HUES48 (cell line): ENCODE measurements around the gene PRKAG2.

Experiments used
- H3K27ac ChIP-seq: one replicate; pipeline ENCODE4 v1.7.0; 2013; ENCODE audit warnings: low read depth, low read length, inconsistent platforms
- H3K27me3 ChIP-seq: 2 replicates; pipeline ENCODE4 v1.6.1; 2013; ENCODE audit warnings: mild to moderate bottlenecking, low read length; ENCODE audit not compliant: control insufficient read depth, insufficient read depth
- H3K36me3 ChIP-seq: 2 replicates; pipeline ENCODE4 v1.6.1; 2013; ENCODE audit warnings: low read length; ENCODE audit not compliant: control insufficient read depth, insufficient read depth
- H3K4me1 ChIP-seq: 2 replicates; pipeline ENCODE4 v1.6.1; 2013; ENCODE audit warnings: mild to moderate bottlenecking, low read length; ENCODE audit not compliant: control insufficient read depth, insufficient read depth
- H3K4me3 ChIP-seq: 2 replicates; pipeline ENCODE4 v1.5.1; 2013; ENCODE audit warnings: mild to moderate bottlenecking, low read depth, low read length
- H3K9ac ChIP-seq: 2 replicates; pipeline ENCODE4 v1.6.1; 2013; ENCODE audit warnings: mild to moderate bottlenecking, low read depth, low read length, moderate library complexity
- H3K9me3 ChIP-seq: 2 replicates; pipeline ENCODE4 v1.6.1; 2013; ENCODE audit warnings: low read length; ENCODE audit not compliant: control insufficient read depth, insufficient read depth

The PRKAG2 gene

GRCh38 chr7:151595702-151596350, 281.1 kb downstream of the PRKAG2 start:
- Histone ChIP-seq H3K27ac (no peak overlapping the region), H3K9me3 (no peaks in the 10 kb centered on the region), H3K4me3 (no peak overlapping the region), H3K27me3 (no peaks in the 10 kb centered on the region), H3K4me1 (peaks cover 4% of the 10 kb centered on the region; the same call in 1 of the 2 replicates), H3K9ac (no peak overlapping the region), H3K36me3 (no peaks in the 10 kb centered on the region)

- Histone ChIP-seq H3K9ac (no peak overlapping the region), H3K4me3 (no peak overlapping the region), H3K9me3 (no peaks in the 10 kb centered on the region), H3K27ac (no peak overlapping the region), H3K4me1 (no peaks in the 10 kb centered on the region), H3K36me3 (no peaks in the 10 kb centered on the region), H3K27me3 (no peaks in the 10 kb centered on the region)
These were observed 283.9 kb downstream of the PRKAG2 start for GRCh38 chr7:151592868-151593486.

- no peaks in the 10 kb centered on the region for H3K27me3 ChIP-seq
- H3K4me1 ChIP-seq, result no peaks in the 10 kb centered on the region
- H3K9ac ChIP-seq, result no peak overlapping the region
- H3K9me3 ChIP-seq, result no peaks in the 10 kb centered on the region
- no peaks in the 10 kb centered on the region for H3K36me3 ChIP-seq
- H3K4me3 ChIP-seq, result no peak overlapping the region
- H3K27ac ChIP-seq, result no peak overlapping the region
These were observed 284.6 kb downstream of the PRKAG2 start for GRCh38 chr7:151592330-151592729.

DNA sequence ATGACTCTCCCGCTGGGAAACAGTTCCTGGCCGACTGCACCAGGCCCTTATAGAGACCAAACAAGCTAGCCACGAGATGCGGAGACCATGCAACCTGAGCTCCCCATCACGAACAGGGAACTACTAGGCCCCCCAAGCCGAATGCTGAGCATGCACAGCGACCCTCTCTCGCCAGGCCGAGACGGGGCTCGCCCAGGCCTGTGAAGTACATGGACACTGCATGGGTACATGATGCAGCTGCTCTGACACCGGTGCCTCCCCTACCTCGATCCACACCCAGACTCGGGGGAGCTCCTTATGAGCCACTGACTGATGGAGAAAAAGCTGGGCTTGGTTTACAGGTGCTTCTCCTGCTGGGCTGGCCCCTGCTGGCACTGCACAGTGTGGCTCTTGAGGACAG, 285.0 kb downstream of the PRKAG2 start:
- H3K9ac ChIP-seq, result no peak overlapping the region
- no peaks in the 10 kb centered on the region for H3K9me3 ChIP-seq
- H3K36me3 ChIP-seq, result no peaks in the 10 kb centered on the region
- no peaks in the 10 kb centered on the region for H3K4me1 ChIP-seq
- no peak overlapping the region for H3K4me3 ChIP-seq
- H3K27ac ChIP-seq, result no peak overlapping the region
- H3K27me3 ChIP-seq, result no peaks in the 10 kb centered on the region

DNA sequence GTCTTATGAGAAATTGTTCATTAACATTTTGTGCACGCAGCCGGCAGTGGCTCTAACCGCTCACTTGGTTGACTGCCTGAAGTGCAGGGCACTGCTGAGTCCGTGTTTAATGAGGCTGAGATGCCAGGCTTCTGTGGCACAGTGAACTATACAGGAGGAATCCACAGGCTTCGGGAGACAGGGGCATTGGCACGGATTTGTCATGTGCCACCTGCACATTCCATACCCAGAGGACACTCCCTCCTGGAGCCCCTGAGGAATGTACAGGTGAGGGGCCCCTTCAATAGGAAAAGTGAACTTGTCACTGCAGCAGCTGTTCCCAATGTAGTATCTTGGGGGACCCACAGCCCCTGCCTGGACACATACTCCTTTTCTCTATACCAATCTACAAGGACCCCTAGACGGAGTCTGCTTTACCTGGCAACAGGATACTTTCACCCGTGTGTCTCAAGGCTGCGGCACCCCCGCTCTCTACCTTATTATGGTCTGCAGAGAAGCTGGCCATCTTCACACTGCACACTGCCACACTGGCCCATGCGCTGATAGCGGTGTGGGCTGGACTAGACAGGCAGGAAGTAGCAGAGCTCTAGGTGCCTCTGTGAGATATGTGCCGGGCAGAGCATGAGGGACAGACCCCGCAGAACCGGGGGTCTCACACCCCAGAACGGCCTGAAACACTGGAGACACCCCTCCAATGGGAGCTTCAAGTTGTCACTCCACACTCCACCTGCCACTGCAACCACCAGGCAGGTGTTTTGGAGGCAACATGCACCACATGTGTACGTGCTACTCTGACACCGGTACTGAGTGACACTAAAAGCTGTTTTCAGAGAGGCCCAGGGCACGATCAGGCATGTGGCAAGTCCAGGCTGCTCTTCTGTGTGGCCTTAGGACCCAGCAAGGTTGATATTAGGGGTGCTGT, 285.8 kb downstream of the PRKAG2 start:
- Histone ChIP-seq H3K4me1 (no peaks in the 10 kb centered on the region), H3K27me3 (no peaks in the 10 kb centered on the region), H3K36me3 (no peaks in the 10 kb centered on the region), H3K27ac (no peak overlapping the region), H3K9ac (no peak overlapping the region), H3K4me3 (no peak overlapping the region), H3K9me3 (no peaks in the 10 kb centered on the region)

GRCh38 chr7:151590071-151590849, 286.7 kb downstream of the PRKAG2 start:
- Histone ChIP-seq H3K27ac (no peak overlapping the region), H3K27me3 (no peaks in the 10 kb centered on the region), H3K9ac (no peak overlapping the region), H3K36me3 (no peaks in the 10 kb centered on the region), H3K4me1 (no peaks in the 10 kb centered on the region), H3K4me3 (no peak overlapping the region), H3K9me3 (no peaks in the 10 kb centered on the region)

DNA sequence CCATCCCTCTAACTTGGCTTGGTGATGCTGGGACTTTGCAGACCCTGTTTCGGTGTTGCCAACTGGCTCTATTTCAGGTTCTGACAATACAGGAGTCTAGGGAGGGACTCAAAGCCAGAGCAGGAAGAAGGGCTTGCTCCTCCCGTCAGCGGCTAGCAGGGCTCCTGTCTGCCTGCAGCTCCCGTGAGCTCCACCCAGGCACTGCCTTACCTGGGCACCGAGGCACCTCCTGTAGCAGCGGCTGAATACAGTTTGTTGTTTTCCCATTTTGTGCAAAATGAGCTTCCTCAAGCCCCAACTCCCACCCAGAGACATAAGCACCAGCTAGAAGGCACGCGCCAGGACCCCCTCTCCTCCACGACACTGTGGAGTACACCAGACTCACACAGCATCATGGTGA, 287.9 kb downstream of the PRKAG2 start:
- H3K4me1 ChIP-seq, result no peaks in the 10 kb centered on the region

DNA sequence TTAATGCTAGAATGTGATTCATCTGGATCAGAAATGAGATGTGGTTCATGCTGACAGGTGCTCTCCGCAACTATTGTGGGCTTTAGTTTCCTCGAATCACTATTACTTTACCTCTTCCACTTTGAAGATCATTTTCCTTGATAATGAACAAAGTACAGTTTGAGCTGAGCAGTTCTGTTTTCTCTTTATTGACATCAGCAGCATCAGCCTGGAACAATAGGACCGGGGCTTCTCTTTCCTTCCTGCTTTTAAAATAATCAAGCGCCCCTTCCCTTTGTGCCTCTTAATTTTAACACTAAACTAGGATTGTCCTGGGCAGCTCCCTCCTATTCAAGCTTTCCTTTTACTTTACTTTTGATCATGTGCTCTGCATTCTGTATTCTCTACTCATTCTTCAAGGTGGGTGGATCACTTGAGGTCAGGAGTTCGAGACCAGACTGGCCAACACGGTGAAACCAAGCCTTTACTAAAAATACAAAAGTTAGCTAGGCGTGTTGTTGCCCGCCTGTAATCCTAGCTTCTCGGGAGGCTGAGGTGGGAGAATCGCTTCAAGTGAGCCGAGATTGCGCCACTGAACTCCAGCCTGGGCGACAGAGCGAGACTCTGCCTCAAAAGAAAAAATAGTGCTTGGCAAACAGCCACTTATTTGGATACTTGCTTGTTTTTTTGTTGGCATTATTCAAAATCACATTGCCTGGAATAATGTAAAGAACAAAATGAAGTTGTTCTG, 290.2 kb downstream of the PRKAG2 start:
- Histone ChIP-seq H3K27me3 (no peaks in the 10 kb centered on the region), H3K9ac (no peak overlapping the region), H3K4me1 (no peaks in the 10 kb centered on the region), H3K27ac (no peak overlapping the region), H3K4me3 (no peak overlapping the region), H3K9me3 (no peaks in the 10 kb centered on the region), H3K36me3 (no peaks in the 10 kb centered on the region)

More for the DNA sequence above, 287.9 kb downstream of the PRKAG2 start:
- Histone ChIP-seq H3K4me3 (no peak overlapping the region), H3K27me3 (no peaks in the 10 kb centered on the region), H3K36me3 (no peaks in the 10 kb centered on the region), H3K9ac (no peak overlapping the region), H3K27ac (no peak overlapping the region), H3K9me3 (no peaks in the 10 kb centered on the region)

DNA sequence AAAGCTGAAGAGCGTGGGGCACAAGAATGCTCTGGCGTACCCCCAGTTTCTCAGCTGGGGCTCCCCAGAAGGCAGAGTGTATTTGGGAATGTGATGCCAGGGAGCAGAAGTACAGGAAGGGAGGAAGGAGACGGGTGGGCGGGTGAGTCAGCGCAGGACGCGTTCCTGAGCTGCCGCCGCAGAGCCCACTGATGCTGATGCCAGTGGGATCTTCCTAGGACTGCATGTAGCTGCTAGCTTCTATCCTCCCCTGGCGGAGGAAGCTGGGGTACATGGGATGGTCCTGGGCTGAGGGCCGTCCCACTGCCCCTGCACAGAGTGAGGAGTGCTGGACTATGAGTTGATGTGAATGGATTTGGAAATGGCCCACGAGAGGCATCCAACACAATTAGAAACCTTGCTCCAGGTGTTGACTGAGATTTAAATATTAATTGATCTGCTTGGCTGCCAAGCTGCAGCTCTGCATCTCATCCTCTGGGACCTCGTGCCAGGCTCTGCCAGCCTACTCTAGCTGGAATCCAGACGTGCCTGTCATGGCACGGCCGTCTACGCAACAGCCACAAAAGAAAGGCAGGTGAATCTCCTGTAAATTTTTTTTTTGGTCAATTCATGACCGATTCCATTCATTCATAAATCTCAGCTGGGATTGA, 291.0 kb downstream of the PRKAG2 start:
- H3K36me3 ChIP-seq, result no peaks in the 10 kb centered on the region
- no peak overlapping the region for H3K9ac ChIP-seq
- H3K27me3 ChIP-seq, result no peaks in the 10 kb centered on the region
- no peak overlapping the region for H3K27ac ChIP-seq
- no peaks in the 10 kb centered on the region for H3K9me3 ChIP-seq
- H3K4me1 ChIP-seq, result no peaks in the 10 kb centered on the region
- H3K4me3 ChIP-seq, result no peak overlapping the region

DNA sequence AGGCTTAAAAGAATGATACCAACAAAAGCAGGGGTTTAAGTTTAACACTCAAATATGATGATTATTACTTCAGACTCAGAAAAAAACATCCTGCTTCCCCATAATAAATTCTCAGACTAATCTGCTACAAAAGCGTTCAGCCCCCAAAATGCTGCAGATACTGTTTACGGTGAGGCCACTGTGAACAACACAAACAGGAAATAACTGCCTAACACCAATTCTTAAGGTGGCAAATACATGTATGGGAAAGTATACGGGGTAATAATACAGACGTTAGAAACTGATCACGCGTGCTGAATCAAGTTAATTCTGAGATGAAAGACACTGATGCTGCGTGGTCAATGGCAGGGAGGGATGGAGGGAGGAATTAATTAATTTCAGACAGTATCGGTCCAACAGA, 295.2 kb downstream of the PRKAG2 start:
- no peak overlapping the region for H3K4me3 ChIP-seq
- no peaks in the 10 kb centered on the region for H3K36me3 ChIP-seq
- no peak overlapping the region for H3K9ac ChIP-seq
- H3K9me3 ChIP-seq, result peaks cover 7% of the 10 kb centered on the region
- H3K27ac ChIP-seq, result no peak overlapping the region
- H3K4me1 ChIP-seq, result no peaks in the 10 kb centered on the region
- H3K27me3 ChIP-seq, result no peaks in the 10 kb centered on the region
